GM12878 (cell line): Measurements from ENCODE around the gene TMBIM6. TPM values are rescaled to one million over a fixed set of nuclear protein-coding genes. Genes with fewer than 3 reads are reported as not detected.

ENCODE experiments used
- ATAC-seq: fragments of 200-7000 bp; cut with Tn5 transposase; 3 replicates; pipeline ENCODE4 v1.9.1; 2020; ENCODE audit warnings: mild to moderate bottlenecking, moderate library complexity
- BruUV-seq: library from RNA; stranded (reverse); fragments of 400-500 nt; replicated peaks from 2 replicates; lab custom pipeline; 2021; lab: Mats Ljungman, UMichigan
- CTCF ChIA-PET: fragments of 300-600 bp; sonication (Branson Sonifier 250); formaldehyde crosslinking; extraction: SDS; loops from one replicate; lab custom pipeline; 2021; ENCODE audit warnings: inconsistent platforms; lab: Yijun Ruan, JAX
- POLR2A ChIA-PET: fragments of 350-600 bp; formaldehyde crosslinking; extraction: SDS; loops from one replicate; lab custom pipeline; 2021; ENCODE audit warnings: inconsistent platforms; lab: Charles Lee
- RAD21 ChIA-PET: fragments of 300-600 bp; sonication (Branson Sonifier 250); formaldehyde crosslinking; loops from one replicate; lab custom pipeline; 2023; ENCODE audit warnings: antibody characterized with exemption; ENCODE audit not compliant: unreplicated experiment; lab: Charles Lee
- SMC1A ChIA-PET: fragments of 300-600 bp; sonication (Branson Sonifier 250); formaldehyde crosslinking; loops from one replicate; lab custom pipeline; 2023; ENCODE audit not compliant: unreplicated experiment, uncharacterized antibody; lab: Charles Lee
- DNase-seq: peaks from one replicate; pipeline ENCODE4 v3.0.0-alpha.2; 2011; ENCODE audit warnings: low read depth, low spot score
- FAIRE-seq: peaks from 3 replicates; lab custom pipeline; 2011; peaks lifted over from hg19 to GRCh38; lab: Jason Lieb, UNC
- H2AFZ ChIP-seq: 2 replicates; pipeline ENCODE4 v1.6.0; 2011; ENCODE audit warnings: low read depth, low read length, control low read depth; ENCODE audit not compliant: control insufficient read depth
- H3K27ac ChIP-seq: 2 replicates; pipeline ENCODE4 v1.5.1; 2011; ENCODE audit warnings: control low read depth; ENCODE audit not compliant: control insufficient read depth, insufficient read depth
- H3K27me3 ChIP-seq, 2 experiments: replicated peaks in 1 of 2; 2 replicates each; pipeline versions ENCODE4 v1.6.0 to v1.6.1; 2011; ENCODE audit warnings: low read length in 1 of 2; ENCODE audit not compliant: control insufficient read depth in 2 of 2, insufficient read depth in 2 of 2
- H3K36me3 ChIP-seq, 2 experiments: 2 replicates each; pipeline ENCODE4 v1.5.1; 2011; ENCODE audit warnings: low read length in 1 of 2; ENCODE audit not compliant: control insufficient read depth in 2 of 2, insufficient read depth in 2 of 2
- H3K4me1 ChIP-seq: 2 replicates; pipeline ENCODE4 v1.6.1; 2011; ENCODE audit warnings: mild to moderate bottlenecking, low read length, moderate library complexity, mixed read lengths; ENCODE audit not compliant: control insufficient read depth, insufficient read depth
- H3K4me2 ChIP-seq: 2 replicates; pipeline ENCODE4 v1.6.0; 2011; ENCODE audit warnings: control low read depth; ENCODE audit not compliant: control insufficient read depth, insufficient read depth
- H3K4me3 ChIP-seq: fragments of 200-600 bp; sonication (generic); 2 replicates; pipeline ENCODE4 v1.5.1; 2016
- H3K79me2 ChIP-seq: 2 replicates; pipeline ENCODE4 v1.6.0; 2011; ENCODE audit warnings: low read length; ENCODE audit not compliant: control insufficient read depth, insufficient read depth
- H3K9ac ChIP-seq: 2 replicates; pipeline ENCODE4 v1.8.0; 2011; ENCODE audit warnings: low read length, control low read depth, mixed read lengths; ENCODE audit not compliant: control insufficient read depth, insufficient read depth
- H3K9me3 ChIP-seq: replicated peaks from 3 replicates; pipeline ENCODE4 v1.5.1; 2011; ENCODE audit warnings: mild to moderate bottlenecking, low read length; ENCODE audit not compliant: control insufficient read depth, insufficient read depth
- H4K20me1 ChIP-seq: 2 replicates; pipeline ENCODE4 v1.6.0; 2011; ENCODE audit not compliant: control insufficient read depth, insufficient read depth
- BHLHE40 ChIP-seq, 2 experiments: fragments of 450-650 bp in 1 of 2; IDR thresholded peaks; 2 replicates each; pipeline ENCODE4 v1.6.1; 2011 to 2017; ENCODE audit warnings: low read depth in 2 of 2, borderline replicate concordance in 1 of 2, improper control_type of control experiment in 1 of 2, low read length in 1 of 2, mild to moderate bottlenecking in 1 of 2
- CREM ChIP-seq: IDR thresholded peaks from 2 replicates; pipeline ENCODE4 v1.6.1; 2014; ENCODE audit warnings: antibody characterized with exemption, low read depth
- IRF4 ChIP-seq: IDR thresholded peaks from 2 replicates; pipeline ENCODE4 v1.6.1; 2011; ENCODE audit warnings: low read depth, low read length
- JUNB ChIP-seq: IDR thresholded peaks from 2 replicates; pipeline ENCODE4 v1.6.1; 2016; ENCODE audit warnings: antibody characterized with exemption, mild to moderate bottlenecking
- KDM1A ChIP-seq: fragments of 200-600 bp; sonication (generic); IDR thresholded peaks from 2 replicates; pipeline ENCODE4 v1.6.1; 2016; ENCODE audit warnings: borderline replicate concordance
- MYB ChIP-seq: fragments of 150-350 bp; IDR thresholded peaks from 2 replicates; pipeline ENCODE4 v1.6.1; 2014; ENCODE audit warnings: mild to moderate bottlenecking, low read depth, low read length, borderline replicate concordance
- SIN3A ChIP-seq: IDR thresholded peaks from 2 replicates; pipeline ENCODE4 v1.6.1; 2012; ENCODE audit warnings: low read depth, low read length, improper control_type of control experiment
- SIX5 ChIP-seq: IDR thresholded peaks from 2 replicates; pipeline ENCODE4 v1.6.1; 2011; ENCODE audit warnings: mild to moderate bottlenecking, low read depth, low read length, moderate library complexity; ENCODE audit not compliant: severe bottlenecking
- SPI1 ChIP-seq: IDR thresholded peaks from 2 replicates; pipeline ENCODE4 v1.6.1; 2011; ENCODE audit warnings: low read depth, mild to moderate bottlenecking, low read length, moderate library complexity, borderline replicate concordance; ENCODE audit not compliant: insufficient read depth
- TAF1 ChIP-seq: IDR thresholded peaks from 2 replicates; pipeline ENCODE4 v1.6.1; 2011; ENCODE audit warnings: mild to moderate bottlenecking, low read depth, low read length, borderline replicate concordance
- WGBS: methylation state at CpG from one replicate; pipeline ENCODE4 v1.1.6; 2016; ENCODE audit warnings: low lambda C conversion rate; ENCODE audit not compliant: insufficient replicate concordance, insufficient coverage; ENCODE audit errors: missing lambda C conversion rate; 5-methylcytosine and 5-hydroxymethylcytosine counted together
- in situ Hi-C: fragments of 300-500 bp; cut with MboI; formaldehyde crosslinking; loops from 9 replicates; pipeline ENCODE4 v1.14.3; 2018; ENCODE audit warnings: mixed read lengths
- intact Hi-C: fragments of 100-400 bp; cut with micrococcal nuclease; formaldehyde crosslinking; loops from one replicate; pipeline ENCODE4 v1.14.2; 2022; ENCODE audit not compliant: unreplicated experiment
- polyA plus RNA-seq, 11 experiments: library from polyadenylated mRNA; depleted of rRNA in 4 of 11; unstranded in 6 of 11; stranded (reverse) in 5 of 11; fragments of >200 nt; fragmentation: Nextera tagmentation in 4 of 11; fragmentation: Illumina TruSeq in 1 of 11; extraction: Ambion mirVana in 4 of 11; extraction: Trizol in 1 of 11; gene quantifications; 1 replicate in 1 of 11; 2 replicates in 10 of 11; pipeline versions ENCODE4 v1.2.1 to v1.2.3, GENCODE V29; 2011 to 2016; ENCODE audit warnings: inconsistent platforms in 2 of 11, missing spikeins in 2 of 11, low read depth in 1 of 11
- total RNA-seq, 4 experiments: library from RNA; depleted of rRNA in 3 of 4; stranded (reverse); fragments of >200 nt in 3 of 4; fragmentation: Illumina TruSeq in 1 of 4; extraction: Trizol in 1 of 4; gene quantifications; 2 replicates each; pipeline versions ENCODE4 v1.2.1 to v1.2.3, GENCODE V29; 2013 to 2021
- TF ChIP-seq, protein P1 (sequence below): fragments of 450-650 bp; IDR thresholded peaks from 2 replicates; pipeline ENCODE4 v1.6.1; 2016; ENCODE audit warnings: mild to moderate bottlenecking
- TF ChIP-seq, protein P2 (sequence below): IDR thresholded peaks from 2 replicates; pipeline ENCODE4 v1.6.1; 2011; ENCODE audit warnings: low read depth, low read length, improper control_type of control experiment, borderline replicate concordance
- TF ChIP-seq, protein P3 (sequence below): fragments of 450-650 bp; IDR thresholded peaks from 2 replicates; pipeline ENCODE4 v1.6.1; 2014; ENCODE audit warnings: mild to moderate bottlenecking

Gene TMBIM6
- total and polyA plus RNA-seq, 10 of the 15 experiments (the other 5 are each of a cell fraction or from before 2014, with no cell fraction given): 224 to 1,192 (median 379) TPM

DNA sequence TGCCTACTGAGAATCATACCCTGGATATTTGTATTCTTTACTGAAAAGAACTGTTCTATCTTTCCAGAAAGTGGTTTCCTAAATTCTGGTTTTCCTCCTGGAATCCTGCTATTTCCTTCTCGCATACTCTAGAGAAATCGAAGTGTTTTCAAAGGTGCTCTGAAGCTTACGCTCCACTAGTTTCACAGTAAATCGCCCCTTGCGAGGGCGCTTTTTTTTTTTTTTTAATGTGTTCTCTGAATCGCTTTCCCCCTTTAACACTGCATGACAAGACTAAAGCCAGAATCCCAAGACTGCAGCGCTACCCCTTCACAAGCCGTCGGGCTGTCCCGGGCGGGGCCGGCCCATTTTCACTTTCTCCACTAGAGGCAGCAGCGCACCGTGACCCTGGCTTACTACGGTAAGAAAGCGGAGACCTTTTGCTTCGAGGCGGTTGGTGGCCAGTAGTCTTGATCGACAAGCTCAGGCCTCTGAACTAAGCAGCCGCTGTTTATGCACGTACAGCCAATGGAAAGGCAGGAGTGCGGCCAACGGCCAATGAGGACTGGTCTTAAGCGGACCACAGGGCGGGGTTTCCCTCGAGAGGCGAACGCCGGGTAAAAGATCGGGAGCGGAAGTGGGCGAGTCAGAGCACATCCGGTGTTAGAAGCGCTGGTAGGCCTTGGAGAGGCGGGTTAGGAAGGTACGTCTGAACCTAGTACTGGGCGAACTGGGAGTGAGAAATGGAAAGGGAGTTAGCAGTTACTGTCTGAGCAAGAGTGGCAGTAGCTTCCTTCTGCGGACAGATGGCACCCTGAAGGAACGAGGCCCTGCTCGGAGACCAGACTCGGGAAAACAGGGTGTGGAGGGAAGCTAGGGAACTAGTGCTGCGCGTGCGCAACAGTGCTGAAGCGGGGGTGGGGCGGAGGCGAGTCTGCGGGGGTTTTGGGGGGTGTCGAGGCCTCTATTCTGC, at the start of gene TMBIM6 (continued):
- TF ChIP-seq, protein P1, sequence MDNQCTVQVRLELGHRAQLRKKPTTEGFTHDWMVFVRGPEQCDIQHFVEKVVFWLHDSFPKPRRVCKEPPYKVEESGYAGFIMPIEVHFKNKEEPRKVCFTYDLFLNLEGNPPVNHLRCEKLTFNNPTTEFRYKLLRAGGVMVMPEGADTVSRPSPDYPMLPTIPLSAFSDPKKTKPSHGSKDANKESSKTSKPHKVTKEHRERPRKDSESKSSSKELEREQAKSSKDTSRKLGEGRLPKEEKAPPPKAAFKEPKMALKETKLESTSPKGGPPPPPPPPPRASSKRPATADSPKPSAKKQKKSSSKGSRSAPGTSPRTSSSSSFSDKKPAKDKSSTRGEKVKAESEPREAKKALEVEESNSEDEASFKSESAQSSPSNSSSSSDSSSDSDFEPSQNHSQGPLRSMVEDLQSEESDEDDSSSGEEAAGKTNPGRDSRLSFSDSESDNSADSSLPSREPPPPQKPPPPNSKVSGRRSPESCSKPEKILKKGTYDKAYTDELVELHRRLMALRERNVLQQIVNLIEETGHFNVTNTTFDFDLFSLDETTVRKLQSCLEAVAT: peak; percentile 100
- TF ChIP-seq, protein P2, sequence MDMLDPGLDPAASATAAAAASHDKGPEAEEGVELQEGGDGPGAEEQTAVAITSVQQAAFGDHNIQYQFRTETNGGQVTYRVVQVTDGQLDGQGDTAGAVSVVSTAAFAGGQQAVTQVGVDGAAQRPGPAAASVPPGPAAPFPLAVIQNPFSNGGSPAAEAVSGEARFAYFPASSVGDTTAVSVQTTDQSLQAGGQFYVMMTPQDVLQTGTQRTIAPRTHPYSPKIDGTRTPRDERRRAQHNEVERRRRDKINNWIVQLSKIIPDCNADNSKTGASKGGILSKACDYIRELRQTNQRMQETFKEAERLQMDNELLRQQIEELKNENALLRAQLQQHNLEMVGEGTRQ: no peak
- TF ChIP-seq MYB (peak; percentile 88; the same call in 1 of the 2 replicates), SPI1 (peak; percentile 75; the same call in 1 of the 2 replicates), CREM (peak; percentile 54; the same call in 1 of the 2 replicates), TAF1 (peak; percentile 100), IRF4 (peak; percentile 75), JUNB (no peak), SIX5 (peak; percentile 2)

DNA sequence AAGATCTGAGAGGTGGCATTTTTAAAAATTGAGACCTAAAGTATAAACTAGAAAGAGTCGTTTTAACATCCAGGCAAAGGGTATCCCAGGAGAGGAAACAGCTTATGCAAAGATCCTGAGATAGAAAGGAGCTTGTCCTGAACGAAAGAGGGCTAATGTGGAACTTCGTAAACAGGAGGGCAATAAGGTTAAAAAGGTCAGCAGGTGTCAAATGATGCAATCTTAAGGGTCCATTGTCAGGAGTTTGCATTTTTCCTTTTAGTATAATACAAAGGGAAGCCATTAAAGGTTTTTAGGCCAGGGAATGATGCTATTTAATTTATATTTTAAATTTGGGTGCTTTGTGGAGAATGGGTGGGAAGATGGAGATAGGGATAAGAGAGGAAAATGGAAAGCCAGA, 48.5 kb upstream of the TMBIM6 start:
- 92% methylated on average over 3 of the region's 3 CpGs for WGBS
- peaks cover 85% of the 10 kb centered on the region for H3K79me2 ChIP-seq
- peaks cover 44% of the 10 kb centered on the region for H3K4me1 ChIP-seq
- H3K9ac ChIP-seq: no peak overlapping the region
- ChIA-PET POLR2A (interaction anchor here (0.9 to 7.9 kb wide), 4 partner anchors 11 to 31 kb away, joined by 3 to 86 read pairs (median 40); no protein-coding TSS in a partner anchor), RAD21 (interaction anchor here (1.0 kb wide), 1 partner anchor 30 kb away, joined by 3 read pairs; no protein-coding TSS in a partner anchor), CTCF (interaction anchor here (0.8 to 7.7 kb wide), 3 partner anchors 8 to 11 kb away, joined by 3 to 66 read pairs (median 4); no protein-coding TSS in a partner anchor), SMC1A (interaction anchor here (1.2 to 8.5 kb wide), 4 partner anchors 11 to 31 kb away, joined by 3 to 131 read pairs (median 80); no protein-coding TSS in a partner anchor)
- H3K4me3 ChIP-seq: no peak overlapping the region
- H3K27ac ChIP-seq: no peak overlapping the region
- no TSS peak for BruUV-seq
- no peak overlapping the region for H3K4me2 ChIP-seq
- TF ChIP-seq BHLHE40 (IDR thresholded peaks at IDR 0.05; ENCODE audit: borderline replicate concordance in 1 of 2, low read depth in 2 of 2, low read length in 1 of 2) (no peak), SPI1 (no peak), KDM1A (no peak), SIN3A (no peak)
- TF ChIP-seq, protein P3, sequence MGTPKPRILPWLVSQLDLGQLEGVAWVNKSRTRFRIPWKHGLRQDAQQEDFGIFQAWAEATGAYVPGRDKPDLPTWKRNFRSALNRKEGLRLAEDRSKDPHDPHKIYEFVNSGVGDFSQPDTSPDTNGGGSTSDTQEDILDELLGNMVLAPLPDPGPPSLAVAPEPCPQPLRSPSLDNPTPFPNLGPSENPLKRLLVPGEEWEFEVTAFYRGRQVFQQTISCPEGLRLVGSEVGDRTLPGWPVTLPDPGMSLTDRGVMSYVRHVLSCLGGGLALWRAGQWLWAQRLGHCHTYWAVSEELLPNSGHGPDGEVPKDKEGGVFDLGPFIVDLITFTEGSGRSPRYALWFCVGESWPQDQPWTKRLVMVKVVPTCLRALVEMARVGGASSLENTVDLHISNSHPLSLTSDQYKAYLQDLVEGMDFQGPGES: no peak
- ATAC-seq: no peak
- intact Hi-C loops (no loop called here), in situ Hi-C loops (no loop called here)
- H3K27me3 ChIP-seq: no peaks in the 10 kb centered on the region
- no peaks in the 10 kb centered on the region for H3K9me3 ChIP-seq
- no peaks in the 10 kb centered on the region for H4K20me1 ChIP-seq
- H3K36me3 ChIP-seq: no peaks in the 10 kb centered on the region
- no peak overlapping the region for H2AFZ ChIP-seq
- FAIRE-seq: no peak
- DNase-seq: no peak
